ACC112 (cell line): ENCODE data around the gene LRRC27.

Experiments used
- H2AFZ ChIP-seq: fragments of 200-600 bp; sonication (generic); one replicate; pipeline ENCODE4 v1.6.0; 2017; ENCODE audit warnings: antibody characterized with exemption, low read length; ENCODE audit not compliant: unreplicated experiment
- H3K27ac ChIP-seq: fragments of 200-600 bp; sonication (generic); 2 replicates; pipeline ENCODE4 v1.5.1; 2014; ENCODE audit warnings: low read depth, mild to moderate bottlenecking, antibody characterized with exemption, low read length, moderate library complexity
- H3K27me3 ChIP-seq: fragments of 200-600 bp; sonication (generic); 2 replicates; pipeline ENCODE4 v1.6.1; 2014; ENCODE audit warnings: mild to moderate bottlenecking, antibody characterized with exemption, low read length, moderate library complexity, mixed read lengths; ENCODE audit not compliant: insufficient read depth
- H3K36me3 ChIP-seq: fragments of 200-600 bp; sonication (generic); 2 replicates; pipeline ENCODE4 v1.6.1; 2016; ENCODE audit warnings: mild to moderate bottlenecking, antibody characterized with exemption, low read length, moderate library complexity, mixed read lengths; ENCODE audit not compliant: insufficient read depth
- H3K4me1 ChIP-seq: fragments of 200-600 bp; sonication (generic); one replicate; pipeline ENCODE4 v1.6.1; 2016; ENCODE audit warnings: low read length, mixed read lengths; ENCODE audit not compliant: insufficient read depth, unreplicated experiment, control insufficient read depth
- H3K4me3 ChIP-seq: fragments of 200-600 bp; sonication (generic); 2 replicates; pipeline ENCODE4 v1.5.1; 2014; ENCODE audit warnings: mild to moderate bottlenecking, low read depth, low read length
- H3K79me2 ChIP-seq: fragments of 200-600 bp; sonication (generic); one replicate; pipeline ENCODE4 v1.6.0; 2016; ENCODE audit warnings: low read length; ENCODE audit not compliant: control insufficient read depth, unreplicated experiment, insufficient read depth

LRRC27 gene

DNA sequence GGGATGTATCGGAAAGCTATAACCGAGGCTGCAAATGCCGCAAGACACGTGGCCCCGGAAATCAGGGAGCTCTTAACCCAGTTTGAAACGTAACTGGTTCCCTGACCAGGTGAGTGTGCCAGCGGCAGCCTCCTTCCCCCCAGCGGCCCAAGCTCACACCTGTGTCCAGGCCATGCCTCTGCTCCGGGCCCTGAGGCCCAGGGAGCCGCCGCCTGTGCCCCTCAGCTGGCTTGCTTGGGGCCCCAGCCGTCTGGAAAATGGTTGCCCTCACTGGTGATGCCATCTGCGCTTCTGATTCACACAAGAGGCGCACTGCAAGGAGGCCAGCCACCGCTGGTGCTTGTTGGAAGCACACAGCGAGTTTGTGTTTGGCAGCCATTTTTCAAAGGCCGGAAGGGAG, 74.2 kb downstream of the LRRC27 start:
- H3K79me2 ChIP-seq = no peaks in the 10 kb centered on the region
- no peaks in the 10 kb centered on the region for H3K4me1 ChIP-seq
- no peaks in the 10 kb centered on the region for H3K27me3 ChIP-seq
- H2AFZ ChIP-seq = no peak overlapping the region
- no peak overlapping the region for H3K27ac ChIP-seq
- no peaks in the 10 kb centered on the region for H3K36me3 ChIP-seq
- H3K4me3 ChIP-seq = no peak overlapping the region

DNA sequence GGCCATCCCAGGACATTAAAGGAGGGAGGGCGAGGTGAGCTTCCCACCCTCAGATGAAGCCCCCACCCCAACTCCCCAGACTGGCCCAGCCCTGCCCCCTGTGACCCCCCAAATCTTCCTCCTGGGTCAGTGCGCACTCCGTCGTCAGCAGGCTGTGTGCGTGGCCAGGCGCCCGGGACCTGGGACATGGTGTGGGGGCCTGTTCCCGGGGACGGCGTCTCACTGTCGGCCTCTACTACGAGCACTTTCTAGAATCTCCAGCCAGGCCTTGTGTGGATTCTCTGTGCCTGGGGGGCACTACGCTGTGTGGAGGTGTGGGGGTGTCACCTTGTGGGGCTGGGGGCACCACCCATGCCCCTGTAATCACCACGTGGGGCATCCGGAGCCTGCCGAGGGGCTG, 74.8 kb downstream of the LRRC27 start:
- H3K27me3 ChIP-seq = no peaks in the 10 kb centered on the region
- H2AFZ ChIP-seq = no peak overlapping the region
- H3K36me3 ChIP-seq = no peaks in the 10 kb centered on the region
- no peaks in the 10 kb centered on the region for H3K4me1 ChIP-seq
- no peak overlapping the region for H3K4me3 ChIP-seq
- no peak overlapping the region for H3K27ac ChIP-seq
- no peaks in the 10 kb centered on the region for H3K79me2 ChIP-seq

DNA sequence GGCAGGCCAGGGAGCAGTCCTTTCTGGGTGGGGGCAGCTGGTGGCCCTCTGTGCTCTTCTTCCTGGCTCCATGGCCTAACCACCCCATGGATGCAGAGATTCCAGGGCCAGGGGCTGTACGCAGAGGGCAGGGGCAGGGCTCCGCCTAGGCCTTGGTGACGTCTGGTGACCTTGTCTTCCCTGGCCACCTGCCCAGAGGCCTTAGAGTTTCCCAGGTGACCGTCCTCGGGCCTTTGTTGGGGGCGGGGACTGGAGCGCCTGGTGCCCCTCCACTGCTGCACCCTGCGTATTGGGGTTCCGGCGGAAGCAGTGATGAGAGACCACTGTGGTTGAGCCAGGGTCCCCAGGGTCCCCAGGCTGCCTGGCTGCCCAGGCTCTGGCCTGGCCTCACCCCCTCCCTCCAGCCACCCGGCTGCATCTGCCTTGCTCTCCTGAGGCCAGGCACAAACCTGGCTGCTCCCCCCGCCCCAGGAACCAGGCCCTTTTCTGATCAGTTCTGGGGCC, 75.3 kb downstream of the LRRC27 start:
- no peak overlapping the region for H3K27ac ChIP-seq
- H3K4me3 ChIP-seq = no peak overlapping the region
- H3K4me1 ChIP-seq = no peaks in the 10 kb centered on the region
- H3K36me3 ChIP-seq = no peaks in the 10 kb centered on the region
- no peaks in the 10 kb centered on the region for H3K27me3 ChIP-seq
- H3K79me2 ChIP-seq = no peaks in the 10 kb centered on the region
- no peak overlapping the region for H2AFZ ChIP-seq

DNA sequence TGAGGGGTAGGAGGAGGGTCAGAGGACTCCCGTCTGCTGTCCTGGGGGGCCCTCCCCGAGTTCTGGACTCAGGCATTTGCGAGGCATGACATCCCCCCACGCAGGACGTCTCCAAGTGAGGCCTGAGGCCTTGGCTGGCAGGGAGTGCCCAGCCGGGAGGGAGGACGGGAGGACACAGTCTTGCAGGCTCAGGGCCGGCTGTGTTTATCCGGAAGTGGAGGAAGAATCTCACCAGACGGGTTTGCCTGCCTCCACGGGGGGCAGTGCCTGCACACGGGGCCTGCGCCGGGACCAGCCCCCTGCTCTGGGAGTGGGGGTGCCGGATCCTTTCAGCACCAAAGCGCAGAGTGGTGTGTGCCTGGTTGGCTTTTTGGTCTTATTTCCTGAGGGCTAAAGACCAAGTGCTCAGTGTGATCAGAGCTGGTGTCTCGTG, 75.9 kb downstream of the LRRC27 start:
- Histone ChIP-seq H3K36me3 (no peaks in the 10 kb centered on the region), H3K79me2 (no peaks in the 10 kb centered on the region), H2AFZ (no peak overlapping the region), H3K27me3 (no peaks in the 10 kb centered on the region), H3K27ac (no peak overlapping the region), H3K4me3 (no peak overlapping the region), H3K4me1 (no peaks in the 10 kb centered on the region)

DNA sequence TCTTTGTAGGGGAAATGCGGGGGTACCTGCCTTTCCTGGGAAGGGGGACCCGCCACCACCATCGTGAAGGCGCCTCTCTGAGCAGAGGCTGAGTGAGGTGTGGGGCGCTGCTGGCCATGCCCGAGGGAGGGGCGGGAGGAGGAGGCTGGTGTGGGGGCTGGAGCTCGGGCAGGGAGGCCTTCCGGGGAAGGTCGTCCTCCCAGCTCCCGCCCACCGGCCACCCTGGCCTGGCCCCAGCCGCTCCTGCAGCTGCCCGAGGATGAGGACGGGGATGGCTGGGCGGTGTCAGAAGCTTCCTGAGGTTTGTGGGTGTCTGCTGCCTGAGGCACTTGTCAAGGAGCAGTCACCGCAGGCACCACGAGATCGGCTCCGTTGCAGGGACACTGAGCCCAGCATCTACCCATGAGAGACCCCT, 76.4 kb downstream of the LRRC27 start:
- Histone ChIP-seq H3K27ac (no peak overlapping the region), H3K79me2 (no peaks in the 10 kb centered on the region), H2AFZ (no peak overlapping the region), H3K4me3 (no peak overlapping the region), H3K27me3 (no peaks in the 10 kb centered on the region), H3K4me1 (no peaks in the 10 kb centered on the region), H3K36me3 (no peaks in the 10 kb centered on the region)

DNA sequence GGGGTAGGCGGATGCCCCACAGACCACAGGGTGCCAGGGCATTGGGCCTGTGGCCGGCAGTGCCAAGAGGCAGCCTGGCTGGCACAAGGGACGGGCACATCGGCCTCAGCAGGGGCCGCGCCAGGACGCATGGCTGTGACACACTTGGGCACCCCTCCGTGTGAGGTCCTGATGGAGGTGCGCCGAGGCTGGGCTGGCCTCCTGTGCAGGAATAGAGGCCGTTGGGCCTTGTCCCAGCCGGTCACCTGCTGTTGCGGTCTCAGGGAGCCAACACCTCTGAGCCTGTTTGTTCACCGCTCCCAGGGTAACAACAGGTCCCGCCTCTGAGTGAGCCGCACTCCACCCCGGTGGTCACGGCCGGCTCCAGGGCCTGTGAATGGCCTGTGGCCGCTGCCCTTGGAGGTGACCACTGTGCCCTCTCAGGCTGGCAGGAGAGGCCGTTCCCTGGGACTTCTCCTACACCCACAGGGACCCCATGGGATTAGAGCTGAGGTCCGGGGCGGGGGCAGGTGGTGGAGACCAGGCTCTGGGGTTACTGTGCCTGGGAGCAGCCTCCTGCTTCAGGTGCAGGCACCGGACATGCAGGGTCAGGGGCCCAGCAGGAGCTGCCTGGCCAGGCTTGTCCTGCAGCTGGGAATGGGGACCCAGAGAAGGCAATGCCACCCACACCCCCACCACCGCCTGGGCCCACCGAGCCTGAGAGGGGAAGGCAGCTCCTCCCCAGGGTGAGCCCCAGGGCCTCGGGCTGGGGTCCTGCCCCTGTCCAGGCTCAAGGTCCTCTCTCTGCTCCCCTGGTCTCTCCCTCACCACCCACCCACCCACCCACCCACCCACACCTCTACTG, 77.1 kb downstream of the LRRC27 start:
- H3K4me3 ChIP-seq = no peak overlapping the region
- no peaks in the 10 kb centered on the region for H3K27me3 ChIP-seq
- H2AFZ ChIP-seq = no peak overlapping the region
- no peaks in the 10 kb centered on the region for H3K79me2 ChIP-seq
- no peaks in the 10 kb centered on the region for H3K4me1 ChIP-seq
- H3K27ac ChIP-seq = no peak overlapping the region
- no peaks in the 10 kb centered on the region for H3K36me3 ChIP-seq

DNA sequence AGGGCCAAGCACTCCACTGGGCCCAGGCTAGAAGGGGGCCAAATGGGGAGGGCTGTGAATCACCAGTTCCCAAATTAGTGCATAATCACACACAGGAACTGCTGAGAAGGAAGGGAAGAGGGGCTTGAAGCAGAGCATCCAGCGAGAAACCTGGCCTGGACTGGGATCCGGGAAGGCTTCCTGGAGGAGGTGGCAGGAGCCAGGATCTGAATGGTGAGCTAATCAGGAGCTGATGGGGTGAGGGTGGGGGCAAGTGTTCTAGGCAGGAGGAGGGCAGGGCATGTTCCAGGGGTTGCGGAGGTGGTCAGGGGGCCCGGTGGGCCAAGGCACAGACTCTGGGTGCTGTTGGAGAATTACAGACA, 77.7 kb downstream of the LRRC27 start:
- no peak overlapping the region for H3K27ac ChIP-seq
- no peaks in the 10 kb centered on the region for H3K36me3 ChIP-seq
- no peak overlapping the region for H3K4me3 ChIP-seq
- no peak overlapping the region for H2AFZ ChIP-seq
- H3K27me3 ChIP-seq = no peaks in the 10 kb centered on the region
- H3K79me2 ChIP-seq = no peaks in the 10 kb centered on the region
- H3K4me1 ChIP-seq = no peaks in the 10 kb centered on the region

DNA sequence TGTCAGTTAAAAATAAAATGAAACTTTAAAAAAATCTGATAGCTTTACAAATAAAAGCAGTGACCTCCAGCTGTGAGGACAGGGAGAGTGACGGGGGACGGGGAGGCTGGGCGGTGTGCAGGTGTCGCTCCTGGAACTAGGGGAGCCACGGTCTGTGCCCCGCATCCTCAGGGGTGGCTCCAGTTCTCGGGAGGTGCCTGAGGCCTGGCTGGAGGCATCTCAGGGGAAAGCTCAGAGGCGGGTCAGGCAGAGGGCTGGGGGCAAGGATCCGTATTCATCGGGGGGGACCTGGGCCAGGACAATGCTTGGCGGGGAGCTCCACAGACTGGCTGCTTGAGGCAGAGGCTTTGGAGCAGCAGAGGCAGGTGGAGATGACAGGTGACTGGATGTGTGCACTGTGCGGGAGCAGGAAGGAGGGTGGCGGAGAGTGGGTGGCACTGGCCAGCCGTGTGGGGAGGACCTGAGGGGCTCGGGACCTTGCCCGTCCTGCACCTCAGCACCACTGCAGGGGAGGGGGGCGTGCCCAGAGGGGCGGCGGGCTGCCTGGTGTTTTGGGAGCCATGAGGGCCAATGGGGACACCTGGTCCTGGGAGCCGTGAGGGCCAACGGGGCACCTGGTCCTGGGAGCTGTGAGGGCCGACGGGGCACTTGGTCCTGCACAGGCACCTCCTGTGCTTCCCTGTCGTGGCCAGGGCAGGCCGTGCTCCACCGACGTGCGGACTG, 78.2 kb downstream of the LRRC27 start:
- Histone ChIP-seq H3K27ac (no peak overlapping the region), H3K4me1 (no peaks in the 10 kb centered on the region), H3K36me3 (no peaks in the 10 kb centered on the region), H2AFZ (no peak overlapping the region), H3K27me3 (no peaks in the 10 kb centered on the region), H3K79me2 (no peaks in the 10 kb centered on the region), H3K4me3 (no peak overlapping the region)

DNA sequence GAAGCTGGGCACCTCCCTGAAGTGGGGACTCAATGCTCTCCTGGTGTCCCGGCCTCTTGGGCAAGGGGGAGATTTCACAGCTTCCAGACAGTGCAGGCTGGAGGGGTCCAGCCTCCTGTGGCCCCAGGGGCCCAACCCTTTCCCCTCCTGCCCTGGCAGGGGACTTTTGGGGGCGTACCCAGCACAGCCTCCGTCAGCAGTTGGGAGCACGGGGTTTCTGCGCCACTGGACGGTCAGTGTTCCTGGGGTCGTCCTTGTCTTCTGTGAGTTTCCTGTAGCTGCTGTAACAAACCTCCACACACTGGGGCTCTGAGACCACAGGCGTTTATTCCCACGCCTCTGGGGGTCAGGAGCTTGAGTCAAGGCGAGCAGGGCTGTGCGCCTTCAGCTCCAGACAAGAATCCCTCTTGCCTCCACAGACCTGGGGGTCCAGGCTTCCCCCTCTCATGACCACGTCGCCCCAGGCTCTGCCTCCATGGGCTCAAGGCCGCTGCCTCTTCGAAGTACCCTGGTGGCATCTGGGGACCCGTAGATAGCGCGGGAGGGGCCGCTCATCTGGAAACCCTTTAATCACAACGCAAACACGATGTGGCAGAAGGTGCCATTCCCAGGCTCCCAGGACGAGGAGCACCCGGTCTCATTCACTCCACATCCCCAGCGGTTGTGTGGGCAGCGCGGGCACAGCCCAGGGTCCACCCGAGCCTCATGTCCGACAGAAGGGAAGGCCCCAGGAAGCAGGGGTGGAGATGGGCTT, 79.0 kb downstream of the LRRC27 start:
- H3K36me3 ChIP-seq = no peaks in the 10 kb centered on the region
- H3K4me3 ChIP-seq = no peak overlapping the region
- H2AFZ ChIP-seq = no peak overlapping the region
- no peaks in the 10 kb centered on the region for H3K4me1 ChIP-seq
- no peaks in the 10 kb centered on the region for H3K79me2 ChIP-seq
- no peak overlapping the region for H3K27ac ChIP-seq
- no peaks in the 10 kb centered on the region for H3K27me3 ChIP-seq

DNA sequence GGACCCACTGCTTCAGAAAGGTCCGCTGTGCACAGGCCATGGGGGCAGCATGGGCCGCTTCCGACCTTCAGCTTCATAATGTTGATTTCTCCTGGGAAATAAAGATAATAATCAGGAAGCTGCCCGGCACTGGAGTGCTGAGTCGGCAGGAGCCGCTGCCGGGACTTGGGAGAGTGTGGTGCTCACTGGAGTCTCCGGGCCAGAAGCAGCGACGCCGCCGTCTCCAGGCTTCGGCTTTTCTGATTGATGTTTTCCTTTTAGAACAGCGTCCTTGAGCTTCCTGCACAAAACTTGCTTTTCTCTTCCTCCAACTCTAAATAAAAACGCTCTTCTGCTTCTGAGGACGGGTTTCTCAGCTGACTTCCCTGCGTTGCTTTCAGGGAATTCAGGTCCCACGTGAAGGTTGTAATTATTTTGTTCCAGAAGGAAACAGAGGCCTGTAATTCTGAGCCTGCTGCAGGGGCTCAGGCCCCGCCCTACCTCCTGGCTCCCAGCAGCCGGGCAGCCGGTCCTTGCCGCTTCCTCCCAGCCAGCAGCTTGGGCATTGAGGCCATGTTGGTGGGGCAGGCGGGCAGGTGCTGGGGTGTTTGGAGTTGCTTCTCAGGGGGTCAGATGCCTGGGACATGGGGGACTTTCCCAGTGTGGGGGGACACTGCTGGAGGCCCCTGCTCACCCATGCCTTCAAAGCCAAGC, 79.7 kb downstream of the LRRC27 start:
- Histone ChIP-seq H3K27me3 (no peaks in the 10 kb centered on the region), H2AFZ (no peak overlapping the region), H3K4me1 (no peaks in the 10 kb centered on the region), H3K79me2 (no peaks in the 10 kb centered on the region), H3K4me3 (no peak overlapping the region), H3K36me3 (no peaks in the 10 kb centered on the region), H3K27ac (no peak overlapping the region)
